GM15510 (cell line): ENCODE results near the gene TRIM46.

Experiments
- POLR2A ChIP-seq: IDR thresholded peaks from 3 replicates; pipeline ENCODE4 v1.6.1; 2011; ENCODE audit warnings: borderline replicate concordance; ENCODE audit not compliant: insufficient read length; ENCODE audit errors: extremely low read depth

The TRIM46 gene

DNA sequence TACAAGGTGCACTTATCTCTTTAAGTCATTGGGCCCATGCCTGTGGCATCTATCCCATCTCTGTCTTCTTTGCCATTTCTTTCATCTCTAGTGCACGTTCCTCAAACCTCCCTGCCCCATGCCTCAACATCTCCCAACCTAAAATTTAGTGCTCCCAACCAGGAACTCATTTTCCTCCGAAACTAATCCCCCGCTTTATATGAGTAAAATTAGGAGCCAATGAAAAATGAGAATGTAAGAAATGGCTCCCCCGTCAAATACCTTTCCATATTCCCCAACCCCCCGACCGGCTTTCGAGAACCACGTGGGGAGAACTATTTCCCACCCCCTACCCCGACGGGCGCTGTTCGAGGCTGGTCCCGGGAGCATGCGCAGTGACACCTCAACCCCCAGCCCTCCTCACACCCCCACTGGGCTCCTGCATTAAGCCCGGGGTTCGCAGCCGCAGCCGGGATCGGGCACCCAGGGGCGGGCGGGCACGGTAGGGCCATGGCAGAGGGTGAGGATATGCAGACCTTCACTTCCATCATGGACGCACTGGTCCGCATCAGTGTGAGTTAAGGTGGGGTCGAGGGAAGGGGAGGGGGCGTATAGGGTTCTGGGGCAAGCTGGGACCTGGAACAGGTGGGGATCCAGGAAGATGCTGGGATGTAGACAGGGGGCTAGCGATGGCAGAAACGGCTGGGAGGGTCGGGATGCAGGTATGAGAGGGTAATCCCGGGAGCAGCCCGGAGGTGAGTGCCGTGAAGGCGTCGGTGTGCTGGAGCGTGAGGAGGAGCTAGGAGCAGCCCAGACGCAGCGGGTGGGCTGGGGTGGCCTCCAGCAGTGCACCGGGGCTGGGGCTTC is at the start of gene TRIM46:
TRIM46 (plus strand) TSS at position 372 of the 846 bp plus-strand sequence; CDS start at position 490, 118 bp downstream.
- TF ChIP-seq POLR2A: no peak

DNA sequence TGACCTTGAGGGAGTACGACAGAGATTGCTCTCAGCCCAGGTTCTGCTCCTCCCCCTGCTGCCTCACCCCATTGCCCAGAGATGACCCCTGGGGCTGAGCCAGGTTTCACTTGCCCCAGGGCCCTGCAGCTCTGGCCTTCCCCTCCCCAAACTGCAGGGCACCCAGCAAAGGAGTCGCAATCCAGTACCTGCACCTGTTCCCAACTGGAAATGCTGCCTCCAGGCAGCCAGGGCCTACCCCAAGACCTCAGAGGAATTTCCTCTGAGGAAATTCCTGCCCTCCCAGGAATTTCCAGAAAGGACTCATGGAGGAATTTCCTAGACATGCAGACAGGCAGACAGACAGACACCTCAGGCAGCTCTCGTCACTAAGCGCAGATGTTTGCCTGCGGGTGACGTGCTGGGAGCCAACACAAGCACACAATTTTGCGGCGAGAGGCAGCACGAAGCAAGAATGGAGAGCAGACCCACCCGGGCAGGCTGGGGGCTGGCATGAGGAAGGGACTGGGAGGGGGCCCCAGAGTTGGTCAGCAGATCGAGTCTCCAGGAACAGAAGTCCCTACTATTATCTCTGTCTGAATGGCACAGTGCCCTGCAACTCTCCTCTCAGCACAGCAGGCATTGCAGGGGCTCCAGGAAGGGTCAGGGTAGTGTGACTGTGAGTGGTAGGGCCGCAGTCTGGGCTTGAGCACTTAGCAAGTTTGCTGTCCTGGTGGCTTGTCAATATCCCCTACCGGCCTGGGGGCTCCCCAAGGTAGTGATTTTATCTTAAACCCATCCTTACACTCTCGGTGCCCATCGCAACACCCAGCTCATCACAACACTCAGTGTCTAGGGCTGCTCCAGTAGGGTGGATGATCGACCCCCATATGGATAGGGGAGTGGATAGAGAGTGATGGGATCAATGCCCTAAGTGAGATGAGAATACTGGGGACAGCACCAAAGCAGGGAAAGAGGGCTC is 48.9 kb upstream of the TRIM46 start:
- no peak for TF ChIP-seq POLR2A

- TF ChIP-seq POLR2A: no peak
These were observed 48.1 kb upstream of the TRIM46 start for GRCh38 chr1:155125511-155125945.

DNA sequence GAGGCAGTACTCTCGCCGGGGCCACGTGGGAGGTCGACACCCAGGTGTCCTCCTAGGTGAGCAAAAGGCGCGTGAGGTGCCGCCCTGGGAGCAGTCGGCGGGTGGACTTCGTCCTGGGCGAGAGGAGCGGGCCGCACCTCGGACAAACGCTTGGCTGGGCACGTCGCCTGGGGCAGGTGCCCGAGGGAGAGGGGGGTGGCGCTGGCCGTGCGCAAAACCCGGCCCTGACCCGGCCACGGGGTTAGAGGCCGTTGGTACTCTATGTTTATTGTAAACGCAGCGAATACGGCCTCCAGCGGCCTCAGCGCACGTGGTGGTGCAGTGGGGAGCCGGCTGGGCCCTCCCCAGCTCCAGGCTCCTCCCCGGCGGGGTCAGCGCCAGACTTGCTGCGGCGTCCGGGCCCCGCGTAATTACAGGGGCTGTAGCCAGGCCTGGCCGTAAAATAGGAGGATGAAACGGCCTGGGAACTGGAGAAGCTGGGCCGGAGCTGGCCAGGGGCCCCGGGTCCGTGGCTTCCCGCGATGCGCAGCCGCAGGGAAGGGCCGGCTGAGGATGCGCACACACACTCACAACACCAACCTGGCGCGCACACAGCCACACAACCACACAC is 47.6 kb upstream of the TRIM46 start:
- TF ChIP-seq POLR2A: no peak

DNA sequence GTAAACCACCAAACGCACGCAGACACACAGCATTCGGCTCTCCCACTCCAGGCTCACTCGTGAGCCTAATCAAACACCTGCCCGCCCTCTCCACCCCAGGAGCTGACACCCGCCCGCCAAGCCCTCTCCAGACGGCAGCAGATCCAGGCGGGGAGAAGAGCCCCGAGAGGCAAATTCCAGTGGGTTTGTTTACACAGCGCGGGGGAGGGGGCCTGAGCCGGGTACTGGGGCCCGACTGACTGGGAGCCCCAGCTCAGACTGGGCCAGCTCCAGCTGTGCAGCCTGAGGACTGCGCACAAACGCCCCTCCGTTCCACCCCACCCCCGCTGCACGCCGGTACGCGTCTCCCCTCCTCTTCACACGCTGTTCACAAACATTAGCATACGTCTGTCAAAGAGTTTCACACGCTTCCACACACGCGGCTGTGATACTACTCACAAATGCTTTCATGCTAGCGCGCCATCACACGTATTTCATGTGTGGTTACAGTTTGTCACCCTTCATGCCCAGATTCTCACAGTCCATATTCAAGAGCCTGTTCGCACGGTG is 47.0 kb upstream of the TRIM46 start:
- no peak for TF ChIP-seq POLR2A

- no peak for TF ChIP-seq POLR2A
These were observed 46.3 kb upstream of the TRIM46 start, which contains the start of gene EFNA1 for GRCh38 chr1:155127105-155127966. Gene EFNA1, plus strand, starts transcription at chr1:155127876. Its CDS starts 102 bp downstream, at chr1:155127978.

- no peak for TF ChIP-seq POLR2A
These were observed 45.5 kb upstream of the TRIM46 start for GRCh38 chr1:155127967-155128754.

DNA sequence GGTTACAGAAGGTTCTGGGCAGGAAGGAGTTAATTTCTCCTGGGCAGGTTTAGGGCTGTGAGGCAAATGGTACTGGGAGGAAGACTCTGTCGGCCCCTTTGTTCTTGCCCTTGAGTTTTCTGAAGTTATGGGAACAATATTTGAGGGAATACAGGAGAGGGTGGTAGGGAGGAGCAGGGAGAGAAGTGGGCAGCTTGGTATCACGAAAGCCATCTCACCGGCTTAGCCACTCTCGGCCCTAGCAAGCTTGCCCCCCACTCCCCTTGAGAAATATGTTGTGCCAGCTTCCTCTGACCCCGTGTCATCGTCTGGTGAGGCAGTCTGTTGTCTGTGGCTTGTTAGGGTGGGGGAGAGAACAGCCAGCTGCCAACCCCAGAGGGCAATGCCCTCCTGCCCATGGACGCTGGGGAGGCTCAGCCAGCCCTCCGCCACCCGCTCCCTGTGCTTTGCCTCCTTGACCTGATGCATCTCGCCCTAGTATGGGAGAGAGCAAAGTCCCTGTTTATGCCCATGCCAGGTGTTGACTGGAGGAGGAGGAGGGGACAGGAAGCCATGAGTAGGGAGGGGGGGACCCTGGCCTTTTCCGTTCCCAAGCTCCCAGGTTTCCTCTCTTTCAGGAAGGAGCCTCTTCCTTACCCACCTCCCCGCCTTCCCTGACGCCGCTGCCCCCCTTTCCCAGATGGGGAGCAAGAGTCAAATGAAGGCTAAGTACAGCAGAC is 44.7 kb upstream of the TRIM46 start:
- no peak for TF ChIP-seq POLR2A

- TF ChIP-seq POLR2A: no peak
These were observed 43.2 kb upstream of the TRIM46 start for GRCh38 chr1:155130272-155131006.

DNA sequence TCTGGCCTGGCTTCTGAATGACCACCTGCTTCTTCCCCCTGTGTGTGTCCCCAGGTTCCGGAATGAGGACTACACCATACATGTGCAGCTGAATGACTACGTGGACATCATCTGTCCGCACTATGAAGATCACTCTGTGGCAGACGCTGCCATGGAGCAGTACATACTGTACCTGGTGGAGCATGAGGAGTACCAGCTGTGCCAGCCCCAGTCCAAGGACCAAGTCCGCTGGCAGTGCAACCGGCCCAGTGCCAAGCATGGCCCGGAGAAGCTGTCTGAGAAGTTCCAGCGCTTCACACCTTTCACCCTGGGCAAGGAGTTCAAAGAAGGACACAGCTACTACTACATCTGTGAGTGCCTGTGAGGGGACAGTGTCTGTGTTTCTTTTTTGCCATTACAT is 42.4 kb upstream of the TRIM46 start:
- TF ChIP-seq POLR2A: no peak

- no peak for TF ChIP-seq POLR2A
These were observed 41.8 kb upstream of the TRIM46 start for GRCh38 chr1:155131856-155132255.

DNA sequence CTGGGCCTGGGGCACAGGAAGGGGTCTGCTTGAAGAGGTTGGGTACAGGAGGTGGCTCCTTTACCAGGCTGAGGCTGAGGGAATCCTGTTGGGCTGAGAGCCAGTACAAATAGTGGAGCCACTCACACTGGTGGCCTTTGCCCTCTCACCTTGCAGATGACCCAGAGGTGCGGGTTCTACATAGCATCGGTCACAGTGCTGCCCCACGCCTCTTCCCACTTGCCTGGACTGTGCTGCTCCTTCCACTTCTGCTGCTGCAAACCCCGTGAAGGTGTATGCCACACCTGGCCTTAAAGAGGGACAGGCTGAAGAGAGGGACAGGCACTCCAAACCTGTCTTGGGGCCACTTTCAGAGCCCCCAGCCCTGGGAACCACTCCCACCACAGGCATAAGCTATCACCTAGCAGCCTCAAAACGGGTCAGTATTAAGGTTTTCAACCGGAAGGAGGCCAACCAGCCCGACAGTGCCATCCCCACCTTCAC is 39.8 kb upstream of the TRIM46 start:
- no peak for TF ChIP-seq POLR2A

- TF ChIP-seq POLR2A: no peak
These were observed 39.3 kb upstream of the TRIM46 start for GRCh38 chr1:155134322-155134721.
